Mucosa of stomach (tissue), 1 donor: ENCODE results near the gene ORC3.

Experiments
- H3K27me3 ChIP-seq: one replicate; pipeline ENCODE4 v1.7.0; 2013; ENCODE audit warnings: mild to moderate bottlenecking, low read length; ENCODE audit not compliant: control insufficient read depth, insufficient read depth
- H3K36me3 ChIP-seq: one replicate; pipeline ENCODE4 v1.7.0; 2013; ENCODE audit warnings: low read length; ENCODE audit not compliant: control insufficient read depth, insufficient read depth
- H3K4me1 ChIP-seq: one replicate; pipeline ENCODE4 v1.7.0; 2013; ENCODE audit warnings: mild to moderate bottlenecking, low read length; ENCODE audit not compliant: control insufficient read depth, insufficient read depth
- H3K4me3 ChIP-seq: one replicate; pipeline ENCODE4 v1.7.0; 2013; ENCODE audit warnings: low read length
- H3K9ac ChIP-seq: one replicate; pipeline ENCODE4 v1.7.0; 2013; ENCODE audit warnings: mild to moderate bottlenecking, low read length, moderate library complexity
- H3K9me3 ChIP-seq: one replicate; pipeline ENCODE4 v1.7.0; 2013; ENCODE audit warnings: mild to moderate bottlenecking, low read length, moderate library complexity; ENCODE audit not compliant: control insufficient read depth
- donor health status: Pancreatic carcinoma.

Gene ORC3

GRCh38 chr6:87572883-87573282 lies 17.1 kb upstream of the ORC3 start:
- Histone ChIP-seq H3K4me1 (no peaks in the 10 kb centered on the region), H3K27me3 (no peaks in the 10 kb centered on the region), H3K9ac (no peak overlapping the region), H3K4me3 (no peak overlapping the region), H3K36me3 (no peaks in the 10 kb centered on the region), H3K9me3 (no peaks in the 10 kb centered on the region)

DNA sequence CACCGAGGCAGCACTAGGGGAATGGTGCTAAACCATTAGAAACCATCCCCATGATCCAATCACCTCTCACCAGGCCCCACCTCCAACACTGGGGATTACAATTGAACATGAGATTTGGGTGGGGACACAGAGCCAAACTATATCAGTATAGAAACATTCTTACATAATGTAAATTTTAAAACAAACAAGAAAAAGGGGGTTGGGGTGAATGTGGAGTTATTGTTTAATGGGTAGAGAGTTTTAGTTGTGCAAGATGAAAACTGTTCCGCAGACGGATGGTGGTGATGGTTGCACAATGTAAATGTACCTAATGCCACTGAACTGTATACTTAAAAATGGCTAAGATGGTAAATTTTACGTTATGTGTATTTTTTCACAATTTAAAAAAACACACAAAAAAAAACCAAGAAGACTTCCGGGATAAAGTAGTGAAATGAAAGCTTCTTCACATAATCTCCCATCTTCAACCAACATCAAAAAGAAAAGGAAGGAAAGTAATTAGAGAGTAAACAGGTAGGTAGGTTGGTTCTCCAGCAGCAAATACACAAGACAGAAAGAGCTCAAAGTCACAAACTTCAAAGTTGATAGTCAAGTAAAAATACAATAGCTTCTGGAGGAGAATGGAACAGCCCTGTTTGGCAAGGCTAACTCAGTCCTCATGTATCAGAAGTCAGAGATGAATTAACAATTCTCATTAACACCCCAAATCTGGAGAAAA lies 16.5 kb upstream of the ORC3 start:
- no peaks in the 10 kb centered on the region for H3K4me1 ChIP-seq
- H3K4me3 ChIP-seq, result no peak overlapping the region
- H3K36me3 ChIP-seq, result no peaks in the 10 kb centered on the region
- H3K9ac ChIP-seq, result no peak overlapping the region
- H3K9me3 ChIP-seq, result no peaks in the 10 kb centered on the region
- no peaks in the 10 kb centered on the region for H3K27me3 ChIP-seq

GRCh38 chr6:87574237-87574804 lies 15.6 kb upstream of the ORC3 start:
- no peak overlapping the region for H3K4me3 ChIP-seq
- no peaks in the 10 kb centered on the region for H3K4me1 ChIP-seq
- H3K9me3 ChIP-seq, result no peaks in the 10 kb centered on the region
- no peaks in the 10 kb centered on the region for H3K27me3 ChIP-seq
- no peaks in the 10 kb centered on the region for H3K36me3 ChIP-seq
- H3K9ac ChIP-seq, result no peak overlapping the region

- Histone ChIP-seq H3K4me1 (no peaks in the 10 kb centered on the region), H3K4me3 (no peak overlapping the region), H3K36me3 (no peaks in the 10 kb centered on the region), H3K9ac (no peak overlapping the region), H3K27me3 (no peaks in the 10 kb centered on the region), H3K9me3 (no peaks in the 10 kb centered on the region)
These were observed 14.5 kb upstream of the ORC3 start for GRCh38 chr6:87575423-87575822.

GRCh38 chr6:87583822-87584221 lies 6.1 kb upstream of the ORC3 start:
- no peaks in the 10 kb centered on the region for H3K9me3 ChIP-seq
- H3K4me1 ChIP-seq, result peaks cover 9% of the 10 kb centered on the region
- no peaks in the 10 kb centered on the region for H3K27me3 ChIP-seq
- H3K4me3 ChIP-seq, result no peak overlapping the region
- no peak overlapping the region for H3K9ac ChIP-seq
- H3K36me3 ChIP-seq, result no peaks in the 10 kb centered on the region

- Histone ChIP-seq H3K9me3 (no peaks in the 10 kb centered on the region), H3K27me3 (no peaks in the 10 kb centered on the region), H3K4me1 (peaks cover 17% of the 10 kb centered on the region), H3K4me3 (no peak overlapping the region), H3K9ac (no peak overlapping the region), H3K36me3 (no peaks in the 10 kb centered on the region)
These were observed 3.4 kb upstream of the ORC3 start for GRCh38 chr6:87586371-87587077.

GRCh38 chr6:87588756-87589407 lies 1.1 kb upstream of the ORC3 start:
- no peaks in the 10 kb centered on the region for H3K27me3 ChIP-seq
- peak overlapping the region; percentile 99 for H3K4me3 ChIP-seq
- H3K4me1 ChIP-seq, result peaks cover 17% of the 10 kb centered on the region
- H3K36me3 ChIP-seq, result no peaks in the 10 kb centered on the region
- H3K9ac ChIP-seq, result peak overlapping the region; percentile 97
- H3K9me3 ChIP-seq, result no peaks in the 10 kb centered on the region

DNA sequence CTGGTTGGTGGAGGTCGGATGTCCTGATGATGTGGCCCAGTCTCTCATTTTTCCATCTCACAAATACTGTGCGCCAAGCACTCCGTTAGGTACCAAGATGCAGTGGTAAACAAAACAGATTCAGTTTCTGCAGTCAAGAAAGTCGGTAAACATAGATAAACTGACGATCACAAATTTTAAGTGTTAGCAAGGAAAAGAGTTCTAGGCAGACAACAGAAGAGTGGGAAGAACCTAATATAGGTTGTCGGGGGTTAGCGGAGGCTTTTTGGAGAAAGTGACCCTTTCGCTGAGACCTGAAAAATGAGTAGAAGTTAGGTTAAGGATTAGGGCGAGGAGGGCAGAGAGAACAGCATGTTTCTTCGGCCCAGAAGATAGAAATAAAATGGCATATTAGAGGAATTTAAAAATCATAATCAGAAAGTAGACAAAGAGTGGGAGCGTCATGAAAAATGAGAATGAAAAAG lies 514 bp downstream of the ORC3 start:
- H3K36me3 ChIP-seq, result no peaks in the 10 kb centered on the region
- no peaks in the 10 kb centered on the region for H3K9me3 ChIP-seq
- peak overlapping the region; percentile 97 for H3K9ac ChIP-seq
- H3K27me3 ChIP-seq, result no peaks in the 10 kb centered on the region
- H3K4me1 ChIP-seq, result peaks cover 17% of the 10 kb centered on the region
- H3K4me3 ChIP-seq, result peak overlapping the region; percentile 99

GRCh38 chr6:87590990-87591389 lies 1.1 kb downstream of the ORC3 start:
- peak overlapping the region; percentile 97 for H3K9ac ChIP-seq
- H3K4me3 ChIP-seq, result no peak overlapping the region
- H3K4me1 ChIP-seq, result peaks cover 17% of the 10 kb centered on the region
- H3K36me3 ChIP-seq, result no peaks in the 10 kb centered on the region
- no peaks in the 10 kb centered on the region for H3K27me3 ChIP-seq
- H3K9me3 ChIP-seq, result no peaks in the 10 kb centered on the region

DNA sequence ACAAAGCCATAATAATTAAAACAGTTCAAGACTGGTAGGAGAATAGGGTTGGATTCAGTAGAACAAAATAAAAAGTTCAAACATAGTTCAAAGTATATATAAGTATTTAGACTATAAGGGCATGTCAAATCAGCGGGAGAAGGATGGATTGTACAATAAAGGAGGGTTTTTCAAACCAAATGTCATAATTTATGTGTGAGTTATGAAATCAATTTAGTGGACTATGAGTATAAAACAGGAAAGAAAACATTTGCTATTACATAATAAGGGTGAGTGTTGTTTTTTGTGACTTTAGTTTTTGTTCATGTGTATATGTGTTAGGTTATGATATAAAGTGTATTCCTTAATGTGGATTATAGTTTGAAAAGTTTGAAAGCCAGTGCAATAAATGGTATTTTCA lies 10.6 kb downstream of the ORC3 start:
- Histone ChIP-seq H3K4me1 (no peaks in the 10 kb centered on the region), H3K4me3 (no peak overlapping the region), H3K27me3 (no peaks in the 10 kb centered on the region), H3K9ac (no peak overlapping the region), H3K9me3 (no peaks in the 10 kb centered on the region), H3K36me3 (no peaks in the 10 kb centered on the region)

DNA sequence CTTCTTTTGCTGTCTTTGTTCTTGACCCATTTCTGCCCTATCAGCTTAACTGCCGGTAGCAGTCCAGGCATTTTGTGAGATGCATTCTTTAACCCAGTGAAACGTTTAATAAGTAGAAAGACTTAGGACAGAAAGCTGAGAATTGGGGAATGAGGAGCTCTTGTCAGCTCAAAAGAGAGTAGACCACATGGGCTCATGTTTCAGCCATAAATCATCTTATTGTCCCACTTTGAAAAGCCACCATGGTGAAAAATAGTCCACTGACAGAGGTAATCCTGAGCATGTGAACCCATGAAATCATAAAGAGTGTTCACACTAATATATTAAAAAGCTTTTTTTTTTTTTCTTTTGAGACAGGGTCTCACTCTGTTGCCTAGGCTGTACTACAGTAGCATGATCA lies 16.3 kb downstream of the ORC3 start:
- H3K4me1 ChIP-seq, result no peaks in the 10 kb centered on the region
- no peak overlapping the region for H3K9ac ChIP-seq
- H3K9me3 ChIP-seq, result no peaks in the 10 kb centered on the region
- no peaks in the 10 kb centered on the region for H3K27me3 ChIP-seq
- no peak overlapping the region for H3K4me3 ChIP-seq
- H3K36me3 ChIP-seq, result no peaks in the 10 kb centered on the region

DNA sequence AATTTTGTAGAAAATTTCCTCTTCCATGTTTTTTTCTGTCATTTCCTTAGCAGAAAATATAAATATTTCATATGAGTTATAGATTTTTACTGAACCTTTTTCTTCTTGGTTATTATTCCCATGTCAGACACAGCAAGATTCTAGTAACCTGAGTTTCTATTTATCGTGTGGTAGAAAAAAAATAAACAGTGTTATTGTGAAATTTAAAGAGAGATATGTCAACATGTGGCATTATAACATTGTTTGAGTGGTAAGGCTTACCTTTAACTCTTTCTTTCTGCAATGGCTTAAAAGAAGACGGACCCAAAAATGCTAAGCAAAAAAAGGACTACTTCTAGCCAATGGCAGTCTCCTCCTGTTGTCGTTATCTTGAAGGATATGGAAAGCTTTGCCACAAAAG lies 18.9 kb downstream of the ORC3 start:
- Histone ChIP-seq H3K9me3 (no peaks in the 10 kb centered on the region), H3K4me1 (no peaks in the 10 kb centered on the region), H3K27me3 (no peaks in the 10 kb centered on the region), H3K9ac (no peak overlapping the region), H3K4me3 (no peak overlapping the region), H3K36me3 (no peaks in the 10 kb centered on the region)
